ENCODE results near the gene CENPX. TPM values are rescaled to one million over a fixed set of nuclear protein-coding genes. Genes with fewer than 3 reads are reported as not detected.

CENPX gene
- total and polyA plus RNA-seq, 2 of the 13 experiments (the other 11 are each of a cell fraction or from before 2014, with no cell fraction given): 92.7 to 170 TPM

DNA sequence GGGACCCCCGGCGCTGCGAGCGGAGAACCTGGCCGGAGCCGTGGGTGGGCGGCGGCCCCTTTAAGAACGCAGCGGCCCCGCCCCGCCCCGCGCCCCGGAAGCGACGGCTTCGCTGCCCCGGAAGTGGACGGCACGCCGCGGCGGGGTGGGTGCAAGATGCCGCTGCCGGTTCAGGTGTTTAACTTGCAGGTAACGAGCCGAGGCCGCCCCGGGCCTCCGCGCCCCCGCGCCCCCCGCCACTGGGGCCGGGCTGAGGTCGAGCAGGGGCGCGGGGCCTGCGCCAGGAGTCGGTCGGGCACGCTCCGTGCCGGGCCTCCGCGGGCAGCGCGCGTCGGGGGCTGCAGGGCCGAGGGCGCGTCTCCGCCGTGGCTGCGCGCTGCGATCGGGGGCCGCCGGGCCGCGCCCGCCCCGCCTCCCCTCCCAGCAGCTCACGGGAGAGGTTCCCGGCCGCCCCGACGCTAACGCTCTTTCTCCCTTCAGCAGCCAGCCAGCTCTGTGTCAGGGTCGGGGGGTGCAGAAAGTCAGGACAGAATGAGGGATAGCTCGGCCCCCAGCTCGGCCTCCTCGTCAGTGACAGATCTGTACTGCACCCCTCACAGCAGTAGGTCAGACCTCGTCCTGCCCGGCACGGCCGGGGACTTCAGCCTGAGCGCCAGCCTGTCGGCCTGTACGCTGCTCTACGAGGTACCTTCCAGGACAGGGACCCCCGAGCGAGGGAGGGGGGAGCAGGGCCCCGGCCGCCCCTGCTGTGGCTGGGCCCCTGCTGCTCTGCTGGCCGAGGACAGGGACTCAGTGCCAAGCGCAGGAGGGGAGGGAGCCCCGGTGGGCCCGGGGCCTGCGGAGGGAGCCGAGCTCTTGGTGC lies 29.3 kb upstream of the CENPX start, which contains the start of the genes GPS1 and RFNG (continued):
- TF ChIP-seq THAP11 (CRISPR knock-in tag; IDR thresholded peaks at IDR 0.05): peak; percentile 90
- TF ChIP-seq, protein P1, sequence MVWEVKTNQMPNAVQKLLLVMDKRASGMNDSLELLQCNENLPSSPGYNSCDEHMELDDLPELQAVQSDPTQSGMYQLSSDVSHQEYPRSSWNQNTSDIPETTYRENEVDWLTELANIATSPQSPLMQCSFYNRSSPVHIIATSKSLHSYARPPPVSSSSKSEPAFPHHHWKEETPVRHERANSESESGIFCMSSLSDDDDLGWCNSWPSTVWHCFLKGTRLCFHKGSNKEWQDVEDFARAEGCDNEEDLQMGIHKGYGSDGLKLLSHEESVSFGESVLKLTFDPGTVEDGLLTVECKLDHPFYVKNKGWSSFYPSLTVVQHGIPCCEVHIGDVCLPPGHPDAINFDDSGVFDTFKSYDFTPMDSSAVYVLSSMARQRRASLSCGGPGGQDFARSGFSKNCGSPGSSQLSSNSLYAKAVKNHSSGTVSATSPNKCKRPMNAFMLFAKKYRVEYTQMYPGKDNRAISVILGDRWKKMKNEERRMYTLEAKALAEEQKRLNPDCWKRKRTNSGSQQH (CRISPR knock-in tag; IDR thresholded peaks at IDR 0.05; ENCODE audit: low read depth): 0 out of 2 replicates have a peak, but pooled peaks have one; percentile 51
- no peak for TF ChIP-seq SP1 (IDR thresholded peaks at IDR 0.05)
- TF ChIP-seq SP1 (CRISPR knock-in tag; IDR thresholded peaks at IDR 0.05): peak; percentile 87
- 0 out of 2 replicates have a peak, but pooled peaks have one; percentile 48 for TF ChIP-seq ZNF263 (CRISPR knock-in tag; IDR thresholded peaks at IDR 0.05)
- peak; percentile 47 for TF ChIP-seq HIVEP1 (CRISPR knock-in tag; IDR thresholded peaks at IDR 0.05)
- TF ChIP-seq ZNF746 (CRISPR knock-in tag; IDR thresholded peaks at IDR 0.05): no peak
- 0 out of 2 replicates have a peak, but pooled peaks have one; percentile 2 for TF ChIP-seq NFKB2 (CRISPR knock-in tag; IDR thresholded peaks at IDR 0.05; ENCODE audit: borderline replicate concordance)
- TF ChIP-seq KAT7 (CRISPR knock-in tag; IDR thresholded peaks at IDR 0.05; ENCODE audit: borderline replicate concordance): no peak
- peak; percentile 37; the same call in 1 of the 2 replicates for TF ChIP-seq ZFP82 (CRISPR knock-in tag; IDR thresholded peaks at IDR 0.05; ENCODE audit: borderline replicate concordance)
- TF ChIP-seq KDM2A (CRISPR knock-in tag; IDR thresholded peaks at IDR 0.05; ENCODE audit: borderline replicate concordance, low read depth): peak; percentile 60; the same call in 1 of the 2 replicates
- no peak for TF ChIP-seq NONO (IDR thresholded peaks at IDR 0.05)
- peak; percentile 59; the same call in 1 of the 2 replicates for TF ChIP-seq NONO (CRISPR knock-in tag; conservative IDR thresholded peaks at IDR 0.05)
- TF ChIP-seq BORCS8-MEF2B (CRISPR knock-in tag; IDR thresholded peaks at IDR 0.05): peak; percentile 3; the same call in 1 of the 2 replicates
- TF ChIP-seq ZFY (CRISPR knock-in tag; IDR thresholded peaks at IDR 0.05): peak; percentile 65; the same call in 1 of the 2 replicates
- TF ChIP-seq GATA4 (IDR thresholded peaks at IDR 0.05; ENCODE audit: borderline replicate concordance, low read depth): no peak
- TF ChIP-seq KLF12 (CRISPR knock-in tag; IDR thresholded peaks at IDR 0.05; ENCODE audit: borderline replicate concordance): peak; percentile 78; the same call in 1 of the 2 replicates
- TF ChIP-seq PAWR (CRISPR knock-in tag; IDR thresholded peaks at IDR 0.05; ENCODE audit: borderline replicate concordance): no peak
- no peak for TF ChIP-seq ZNF747 (CRISPR knock-in tag; IDR thresholded peaks at IDR 0.05; ENCODE audit: borderline replicate concordance)
- TF ChIP-seq ZNF607 (CRISPR knock-in tag; IDR thresholded peaks at IDR 0.05; ENCODE audit: borderline replicate concordance): peak; percentile 31
- TF ChIP-seq ZNF616 (CRISPR knock-in tag; IDR thresholded peaks at IDR 0.05; ENCODE audit: low read depth): no peak; the same call in 1 of the 2 replicates
- TF ChIP-seq GZF1 (CRISPR knock-in tag; IDR thresholded peaks at IDR 0.05): no peak
- TF ChIP-seq ATF1 (CRISPR knock-in tag; IDR thresholded peaks at IDR 0.05): no peak
- TF ChIP-seq, protein P2, sequence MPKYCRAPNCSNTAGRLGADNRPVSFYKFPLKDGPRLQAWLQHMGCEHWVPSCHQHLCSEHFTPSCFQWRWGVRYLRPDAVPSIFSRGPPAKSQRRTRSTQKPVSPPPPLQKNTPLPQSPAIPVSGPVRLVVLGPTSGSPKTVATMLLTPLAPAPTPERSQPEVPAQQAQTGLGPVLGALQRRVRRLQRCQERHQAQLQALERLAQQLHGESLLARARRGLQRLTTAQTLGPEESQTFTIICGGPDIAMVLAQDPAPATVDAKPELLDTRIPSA (CRISPR knock-in tag; IDR thresholded peaks at IDR 0.05; ENCODE audit: borderline replicate concordance): no peak
- TF ChIP-seq MAZ (IDR thresholded peaks at IDR 0.05; ENCODE audit: borderline replicate concordance, low read depth, low read length): peak; percentile 84
- TF ChIP-seq MAZ (CRISPR knock-in tag; IDR thresholded peaks at IDR 0.05; ENCODE audit: low read depth): peak; percentile 82
- TF ChIP-seq, protein P3, sequence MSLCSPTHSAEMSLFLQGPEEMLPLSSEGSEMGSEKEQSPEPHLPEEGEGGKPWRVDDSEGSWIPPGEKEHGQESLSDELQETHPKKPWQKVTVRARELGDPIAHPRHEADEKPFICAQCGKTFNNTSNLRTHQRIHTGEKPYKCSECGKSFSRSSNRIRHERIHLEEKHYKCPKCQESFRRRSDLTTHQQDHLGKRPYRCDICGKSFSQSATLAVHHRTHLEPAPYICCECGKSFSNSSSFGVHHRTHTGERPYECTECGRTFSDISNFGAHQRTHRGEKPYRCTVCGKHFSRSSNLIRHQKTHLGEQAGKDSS (CRISPR knock-in tag; IDR thresholded peaks at IDR 0.05; ENCODE audit: borderline replicate concordance, low read depth): peak; percentile 22; the same call in 1 of the 2 replicates
- TF ChIP-seq ZNF563 (CRISPR knock-in tag; IDR thresholded peaks at IDR 0.05): peak; percentile 43; the same call in 1 of the 2 replicates
- TF ChIP-seq KDM5B (CRISPR knock-in tag; IDR thresholded peaks at IDR 0.05; ENCODE audit: borderline replicate concordance): no peak

Measured in HepG2 (cell line).